Heart right ventricle (tissue), 16 donors: ENCODE measurements around the gene SIAH3. TPM values are rescaled to one million over a fixed set of nuclear protein-coding genes. Genes with fewer than 3 reads are reported as not detected.

Source experiments
- ATAC-seq, 8 donors: fragments of 200-7000 bp; cut with Tn5 transposase; one replicate each; pipeline ENCODE4 v1.9.1; 2020; ENCODE audit warnings: mild to moderate bottlenecking in 8 of 8, moderate library complexity in 8 of 8, moderate number of reproducible peaks in 1 of 8
- DNase-seq, 2 donors: peaks; one replicate each; pipeline ENCODE4 v3.0.0-alpha.2; 2020
- H3K27ac ChIP-seq, 10 donors: fragments of 200-600 bp; sonication (generic) in 2 of 10; one replicate each; pipeline versions ENCODE4 v1.5.0 to v1.8.0; 2020 to 2022; ENCODE audit warnings: mild to moderate bottlenecking in 3 of 10
- H3K27me3 ChIP-seq, 7 donors: fragments of 200-600 bp; one replicate each; pipeline ENCODE4 v1.8.0; 2021 to 2022; ENCODE audit warnings: mild to moderate bottlenecking in 2 of 7
- H3K36me3 ChIP-seq, 9 donors: fragments of 200-600 bp; sonication (generic) in 1 of 9; one replicate each; pipeline versions ENCODE4 v1.5.0 to v1.8.0; 2020 to 2022; ENCODE audit warnings: mild to moderate bottlenecking in 2 of 9
- H3K4me1 ChIP-seq, 9 donors: fragments of 200-600 bp; sonication (generic) in 1 of 9; one replicate each; pipeline versions ENCODE4 v1.5.0 to v1.8.0; 2020 to 2022; ENCODE audit warnings: mild to moderate bottlenecking in 4 of 9
- H3K4me3 ChIP-seq, 10 donors: fragments of 200-600 bp; sonication (generic) in 2 of 10; one replicate each; pipeline versions ENCODE4 v1.5.0 to v1.8.0; 2020 to 2022; ENCODE audit warnings: mild to moderate bottlenecking in 7 of 10, moderate library complexity in 2 of 10
- H3K9me3 ChIP-seq, 11 donors: fragments of 200-600 bp in 10 of 11; sonication (generic) in 2 of 11; one replicate each; pipeline versions ENCODE4 v1.5.0 to v1.8.0; 2013 to 2022; ENCODE audit warnings: mild to moderate bottlenecking in 2 of 11, control low read depth in 1 of 11, moderate library complexity in 1 of 11
- CTCF ChIP-seq, 9 donors: fragments of 200-600 bp; sonication (generic) in 2 of 9; IDR thresholded peaks; one replicate each; pipeline versions ENCODE4 v1.5.0 to v1.8.0; 2021 to 2022; ENCODE audit warnings: antibody characterized with exemption in 9 of 9, mild to moderate bottlenecking in 5 of 9, moderate library complexity in 1 of 9
- WGBS, 2 donors: extraction: QIAGEN DNeasy Blood & Tissue Kit; methylation state at CpG; one replicate each; pipeline ENCODE4 v1.1.7; 2013; ENCODE audit warnings: inconsistent platforms in 1 of 2; 5-methylcytosine and 5-hydroxymethylcytosine counted together
- intact Hi-C, 10 donors: fragments of 100-400 bp; cut with DNase I; formaldehyde crosslinking; loops; one replicate each; pipeline versions ENCODE4 v1.11.1 to v1.14.2; 2022
- polyA plus RNA-seq, 2 donors: library from polyadenylated mRNA; stranded (reverse); fragments of 200-250 nt; gene quantifications; one replicate each; pipeline ENCODE4 v1.2.3, GENCODE V29; 2013
- total RNA-seq, 10 donors: library from RNA; stranded (reverse); fragmentation: NEBNext Ultra II Directional in 3 of 10; extraction: Animal tissue kit (Norgen Biotek cat#: 25700) in 3 of 10; gene quantifications; one replicate each; pipeline versions ENCODE4 v1.2.1 to v1.2.4, GENCODE V29; 2021 to 2023
- donor health status: Arrhythmogenic right ventricular cardiomyopathy.
- donor health status: ischemic (EF 13 %, LVEDD 7.1; RV severe dilation, severe dysfunction).
- donor health status: healthy with polysubstance abuse.
- donor health status: DM: no; HTN: yes; CAD: no.
- donor health status: DM: no; HTN: no; CAD: no.
- donor health status: ischemic (EF 25% LVEDD 6.9; RV normal size, moderate dysfunction).
- donor health status: ischemic (EF 25% LVEDD 5.7; RV mildly dilated, moderate dysfunction).
- donor health status: healthy.
- donor health status: DM: yes; HTN: yes; CAD: no.
- donor health status: Ischemic cardiomyopathy.
- donor health status: ischemic (EF 35%, LVEDD 5.7; RV mildly dilated, moderate dysfunction).
- donor health status: nonischemic (EF 11% LVEDD 7.7; RV severe dilation, severe dysfunction).
- donor health status: DM: yes; HTN: yes; CAD: no.
- donor health status: PGD.
- donor health status: ischemic (EF 29% LVEDD 5.4; RV normal size, mild dysfunction).
- donor health status: nonischemic (EF 23%, LVEDD 6.1; RV moderate dilation, normal function).

Gene SIAH3
- total and polyA plus RNA-seq, 12 donors: under 0.01 to 0.10 (median 0.06) TPM; not detected in 8

GRCh38 chr13:45879666-45880065 lies 28.1 kb upstream of the SIAH3 start:
- Histone ChIP-seq H3K4me1 (peaks cover 0 to 6% (median 0%) of the 10 kb centered on the region in 9 donors), H3K4me3 (no peak overlapping the region), H3K36me3 (no peaks in the 10 kb centered on the region), H3K27me3 (peaks cover 0 to 5% (median 0%) of the 10 kb centered on the region in 7 donors), H3K9me3 (no peaks in the 10 kb centered on the region), H3K27ac (no peak overlapping the region)
- ATAC-seq: peak in 7 of 8 donors; percentile 73 to 98 (median 90)
- DNase-seq: peak; percentile 47 to 50
- intact Hi-C loops: loop anchor here in 3 of 10 donors (1.0 to 5.0 kb wide), 2 partner anchors 72 kb away; no protein-coding TSS in a partner anchor
- WGBS, 2 donors: 8 to 18% methylated on average over 5 of the region's 5 CpGs
- TF ChIP-seq CTCF (IDR thresholded peaks at IDR 0.05): peak in 8 of 9 donors; percentile 10 to 57 (median 44)

- Histone ChIP-seq H3K9me3 (no peaks in the 10 kb centered on the region), H3K4me3 (no peak overlapping the region), H3K4me1 (peaks cover 0 to 6% (median 0%) of the 10 kb centered on the region in 9 donors), H3K27ac (no peak overlapping the region), H3K36me3 (no peaks in the 10 kb centered on the region), H3K27me3 (peaks cover 0 to 5% (median 0%) of the 10 kb centered on the region in 7 donors)
- DNase-seq (no peak), ATAC-seq (no peak)
- 91 to 94% methylated on average over 5 of the region's 5 CpGs for WGBS, 2 donors
- no peak for TF ChIP-seq CTCF (IDR thresholded peaks at IDR 0.05)
- intact Hi-C loops: loop anchor here in 2 of 10 donors (1.0 to 5.0 kb wide), 2 partner anchors 72 kb away; no protein-coding TSS in a partner anchor
Measured at GRCh38 chr13:45878966-45879365, 27.4 kb upstream of the SIAH3 start.

DNA sequence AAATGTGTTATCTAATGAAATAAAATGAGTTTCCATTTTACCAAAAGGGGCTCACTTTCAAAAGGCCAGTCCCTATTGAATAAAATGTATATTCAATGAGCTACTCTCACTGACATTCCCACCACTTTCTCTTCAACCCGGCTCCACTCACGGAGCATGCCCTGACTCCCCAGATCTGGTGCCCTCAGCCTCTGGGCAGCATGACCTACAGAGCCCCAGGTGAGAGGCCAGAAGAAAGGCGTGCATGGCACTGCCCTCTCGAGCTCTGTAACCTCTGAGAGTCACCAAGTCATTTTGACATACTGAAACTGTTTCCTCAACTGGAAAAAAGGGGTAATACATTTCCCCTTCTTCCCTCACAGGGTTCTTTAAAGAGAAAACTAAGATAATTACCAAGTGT lies 25.2 kb upstream of the SIAH3 start:
- TF ChIP-seq CTCF (IDR thresholded peaks at IDR 0.05): no peak
- DNase-seq: no peak
- peaks cover 0 to 6% (median 0%) of the 10 kb centered on the region in 9 donors for H3K4me1 ChIP-seq
- WGBS, 2 donors: 80 to 89% methylated on average over 4 of the region's 4 CpGs
- H3K36me3 ChIP-seq: no peaks in the 10 kb centered on the region
- no peak overlapping the region for H3K4me3 ChIP-seq
- intact Hi-C loops: loop anchor here in 1 of 10 donors (5.0 kb wide), 1 partner anchor 69 kb away; no protein-coding TSS in a partner anchor
- H3K27me3 ChIP-seq: peaks cover 0 to 4% (median 0%) of the 10 kb centered on the region in 7 donors
- no peak for ATAC-seq
- no peak overlapping the region for H3K27ac ChIP-seq
- H3K9me3 ChIP-seq: no peaks in the 10 kb centered on the region

DNA sequence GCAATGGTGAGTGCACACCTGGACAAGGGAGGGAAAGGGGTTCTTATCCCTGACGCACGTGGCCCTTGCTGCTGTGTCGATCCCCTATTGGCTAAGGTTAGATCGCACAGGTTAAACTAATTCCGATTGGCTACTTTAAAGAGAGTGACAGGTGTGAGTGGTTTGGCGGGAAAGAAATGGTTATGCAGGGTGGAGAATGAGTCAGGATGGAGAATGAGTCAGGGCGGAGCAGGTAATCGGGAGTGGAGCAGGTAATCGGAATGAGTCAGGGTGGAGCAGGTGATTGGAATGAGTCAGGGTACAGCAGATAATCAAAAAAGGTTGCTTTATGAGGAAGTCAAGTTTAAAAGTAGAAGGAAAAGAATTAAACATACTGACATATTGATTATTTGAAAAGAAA lies 24.4 kb upstream of the SIAH3 start:
- no peak for TF ChIP-seq CTCF (IDR thresholded peaks at IDR 0.05)
- ATAC-seq (no peak), DNase-seq (no peak)
- Histone ChIP-seq H3K9me3 (no peaks in the 10 kb centered on the region), H3K4me3 (no peak overlapping the region), H3K27me3 (peaks cover 0 to 4% (median 0%) of the 10 kb centered on the region in 7 donors), H3K36me3 (no peaks in the 10 kb centered on the region), H3K4me1 (peaks cover 0 to 6% (median 0%) of the 10 kb centered on the region in 9 donors), H3K27ac (no peak overlapping the region)
- intact Hi-C loops: loop anchor here in 1 of 10 donors (5.0 kb wide), 1 partner anchor 69 kb away; no protein-coding TSS in a partner anchor
- WGBS, 2 donors: 92 to 93% methylated on average over 9 of the region's 9 CpGs
